Skeletal muscle cell (primary cell): Measurements from ENCODE around the gene HPS1.

Experiments used
- DNase-seq: peaks from one replicate; pipeline ENCODE4 v3.0.0-alpha.2; 2010; ENCODE audit warnings: low read depth
- H3K4me3 ChIP-seq: 2 replicates; pipeline ENCODE4 v1.5.1; 2011; ENCODE audit warnings: low read depth, mild to moderate bottlenecking, control low read depth, low read length, moderate library complexity

Gene HPS1

GRCh38 chr10:98417481-98417959 lies 29.2 kb downstream of the HPS1 start:
- H3K4me3 ChIP-seq, result no peak overlapping the region

DNA sequence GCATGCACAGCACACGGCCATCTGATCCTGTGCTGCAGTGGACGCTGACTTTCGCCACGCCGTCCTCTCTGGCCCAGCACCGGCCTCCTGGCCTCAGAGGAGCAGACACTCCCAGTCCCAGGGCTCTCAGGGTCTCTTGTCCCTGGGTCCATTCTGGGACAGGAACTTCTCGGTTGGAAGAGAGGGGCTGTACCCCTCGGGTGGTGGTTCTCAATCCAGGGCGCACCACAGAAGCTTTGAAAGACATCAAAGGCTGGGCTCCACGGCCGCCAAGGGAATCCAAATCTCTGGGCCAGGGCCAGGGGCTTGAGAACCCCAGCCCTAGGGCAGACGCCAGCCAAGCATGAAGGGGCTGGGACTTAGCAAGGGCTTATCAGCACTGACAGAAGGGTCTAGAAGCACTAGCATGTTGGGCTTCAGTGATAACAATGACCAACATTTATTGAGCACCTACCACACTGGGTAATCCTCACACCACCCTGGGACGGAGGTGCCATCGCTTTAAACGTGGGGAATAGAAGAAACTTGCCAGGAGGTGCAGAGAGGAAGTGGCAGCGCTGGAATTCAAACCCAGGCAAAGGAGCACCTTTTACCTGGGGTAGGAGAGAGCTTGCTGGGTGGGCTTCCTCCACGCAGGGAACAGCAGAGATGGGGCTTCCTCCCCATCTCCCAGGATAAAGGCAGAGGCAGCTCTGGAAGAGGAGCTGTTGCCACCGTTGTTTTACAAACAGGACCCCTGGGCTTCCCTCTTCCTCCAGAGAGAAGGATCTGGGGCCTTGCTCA lies 29.9 kb downstream of the HPS1 start:
- no peak for DNase-seq
- H3K4me3 ChIP-seq, result no peak overlapping the region

More at GRCh38 chr10:98417481-98417959, 29.2 kb downstream of the HPS1 start:
- DNase-seq, result no peak

DNA sequence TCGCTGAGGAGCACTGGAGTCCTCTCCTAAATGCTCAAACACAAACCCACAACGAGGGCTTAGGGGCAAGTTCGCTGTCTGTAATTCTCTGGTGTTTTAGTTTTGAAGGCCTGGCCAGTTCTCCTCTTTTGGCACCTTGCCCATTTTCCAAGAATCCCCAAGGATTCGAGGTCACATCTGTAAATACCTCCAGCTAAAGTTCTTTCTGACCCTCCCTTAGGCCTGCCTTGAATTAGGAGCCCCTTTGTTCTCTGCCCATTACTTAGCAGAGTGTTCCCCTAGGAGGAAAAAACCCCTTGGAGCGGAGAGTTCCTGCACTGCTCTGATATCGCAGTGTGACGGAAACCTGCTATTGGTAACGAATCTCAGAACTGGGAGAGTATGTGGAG lies 31.0 kb downstream of the HPS1 start:
- H3K4me3 ChIP-seq, result no peak overlapping the region
- no peak for DNase-seq

DNA sequence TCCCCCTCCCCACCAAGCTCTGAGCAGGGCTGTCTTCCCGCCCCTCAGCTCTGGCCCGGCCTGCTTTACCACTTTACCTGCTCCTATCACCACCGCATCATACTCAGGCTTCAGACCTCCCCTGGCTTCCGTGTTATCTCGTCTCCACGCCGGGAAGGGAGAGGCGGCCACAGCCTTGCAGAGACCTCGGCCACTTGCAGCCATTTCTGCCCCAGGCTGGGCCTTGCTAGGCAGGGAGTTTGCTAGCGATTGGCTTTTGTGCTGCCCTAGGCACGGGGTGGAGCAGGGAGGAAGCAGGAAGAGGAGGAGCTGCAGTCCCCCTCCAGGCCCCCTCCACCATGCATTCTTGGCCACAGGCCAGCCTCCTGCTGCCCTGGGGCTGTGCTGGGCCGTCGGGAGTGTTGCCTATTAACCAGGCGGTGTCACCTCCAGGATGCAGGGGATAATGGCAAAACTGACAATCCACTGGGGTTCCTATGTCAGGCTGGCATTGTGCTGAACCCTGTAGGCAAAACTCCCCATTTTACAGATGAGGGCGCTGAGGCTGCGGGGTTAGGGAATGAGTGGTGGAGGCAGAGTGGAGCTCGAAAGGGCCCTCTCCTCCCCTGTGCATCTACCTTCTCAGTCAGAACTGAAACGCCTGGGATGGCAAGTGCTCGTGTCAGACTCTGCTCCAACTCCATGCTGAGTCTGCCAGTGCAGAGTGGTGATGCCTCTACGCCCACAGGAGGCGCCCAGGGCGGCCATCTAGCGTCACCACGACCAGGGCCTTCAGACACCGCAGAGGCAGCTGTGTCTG lies 31.6 kb downstream of the HPS1 start, which contains the start of gene PYROXD2:
PYROXD2 (minus strand) TSS at position 251 of the 799 bp plus-strand sequence; CDS start at position 204, 47 bp downstream.
- peak within 1 kb of the TSS; percentile 63 for H3K4me3 ChIP-seq
- peak; percentile 68 for DNase-seq

DNA sequence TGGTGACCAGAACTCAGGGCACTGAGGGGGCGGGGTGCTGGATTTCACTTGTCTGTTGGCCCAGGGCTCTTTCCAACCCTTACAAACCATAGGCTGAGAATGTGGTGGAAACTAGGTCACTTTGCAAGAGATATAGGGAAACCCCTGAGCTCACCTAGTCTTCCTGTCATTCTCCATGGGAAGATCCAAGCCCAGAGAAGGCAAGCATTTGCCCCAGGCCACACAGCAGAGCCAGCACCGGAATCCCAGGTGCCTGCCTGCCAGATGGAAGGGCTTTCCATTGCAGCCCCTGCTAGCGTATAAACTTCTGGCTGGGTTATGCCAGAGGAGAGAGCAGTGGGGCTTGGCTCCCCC lies 32.2 kb downstream of the HPS1 start:
- no peak for DNase-seq
- H3K4me3 ChIP-seq, result peak overlapping the region; percentile 63

GRCh38 chr10:98411768-98412167 lies 35.0 kb downstream of the HPS1 start:
- DNase-seq, result no peak
- H3K4me3 ChIP-seq, result no peak overlapping the region

DNA sequence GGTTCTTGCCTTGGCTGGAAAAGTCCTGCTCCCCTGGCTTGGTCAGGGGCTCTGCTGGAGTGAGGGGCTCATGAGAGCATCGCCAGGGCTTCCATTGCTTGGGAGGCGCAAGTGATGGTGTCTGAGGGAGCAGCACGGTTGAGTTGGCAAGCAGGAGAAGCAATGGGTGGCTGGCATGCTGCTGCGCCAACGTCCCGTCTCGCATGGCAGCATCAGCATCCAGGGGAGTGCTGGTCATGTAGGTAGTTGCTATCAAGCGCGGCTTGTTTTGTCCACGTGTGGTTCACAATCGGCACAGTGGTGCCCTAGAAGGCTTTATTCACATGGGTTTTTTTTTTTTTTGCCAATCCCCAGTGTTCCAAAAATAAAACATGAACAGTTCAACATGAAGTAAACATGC lies 35.6 kb downstream of the HPS1 start:
- H3K4me3 ChIP-seq, result no peak overlapping the region

DNA sequence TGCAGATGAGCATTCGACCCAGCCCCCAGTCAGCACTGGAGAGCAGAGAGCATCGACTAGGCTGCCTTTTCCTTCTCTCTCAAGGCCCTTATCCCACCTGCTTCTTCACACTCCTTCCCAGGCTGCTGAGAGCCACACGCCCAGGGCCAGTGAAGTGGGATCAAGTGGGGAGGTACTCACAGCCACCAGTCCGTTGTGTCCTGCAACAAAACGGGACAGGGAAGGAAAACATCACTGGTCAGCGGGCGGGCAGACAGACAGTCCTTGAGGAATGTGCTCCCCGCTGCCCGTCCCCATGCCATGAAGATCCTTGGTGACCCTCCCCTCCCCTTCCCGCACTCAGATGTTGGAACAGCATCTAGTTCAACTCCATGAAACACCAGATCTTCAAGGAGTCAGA lies 36.0 kb downstream of the HPS1 start:
- no peak overlapping the region for H3K4me3 ChIP-seq
- DNase-seq, result no peak

More for the DNA sequence above, 35.6 kb downstream of the HPS1 start:
- DNase-seq, result no peak

- DNase-seq, result no peak
- no peak overlapping the region for H3K4me3 ChIP-seq
These were observed 36.5 kb downstream of the HPS1 start for GRCh38 chr10:98410135-98410743.

- H3K4me3 ChIP-seq, result no peak overlapping the region
- no peak for DNase-seq
These were observed 37.9 kb downstream of the HPS1 start for GRCh38 chr10:98408799-98409198.

GRCh38 chr10:98407744-98408241 lies 38.9 kb downstream of the HPS1 start:
- H3K4me3 ChIP-seq, result no peak overlapping the region
- DNase-seq, result no peak

GRCh38 chr10:98407017-98407743 lies 39.6 kb downstream of the HPS1 start:
- no peak for DNase-seq
- H3K4me3 ChIP-seq, result no peak overlapping the region

DNA sequence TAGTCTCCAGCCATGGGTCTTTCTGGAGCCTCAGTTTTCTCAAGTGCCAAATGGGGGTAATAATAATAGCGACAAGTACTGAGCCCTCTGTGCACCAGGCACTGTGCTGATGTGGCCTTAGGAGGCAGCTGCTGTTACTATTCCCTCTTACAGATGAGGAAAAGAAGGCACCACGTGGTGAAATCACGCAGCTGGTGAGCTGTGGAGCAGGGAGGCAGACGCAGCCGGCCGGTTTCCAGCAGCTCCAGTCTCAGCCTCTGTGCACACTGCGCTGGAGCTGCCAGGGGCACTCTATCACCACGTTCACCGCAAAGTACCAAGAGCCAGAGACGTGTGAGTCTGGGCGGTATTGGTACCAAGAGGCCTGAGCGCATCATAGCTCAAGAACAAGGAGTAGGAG lies 41.3 kb downstream of the HPS1 start:
- no peak for DNase-seq
- no peak overlapping the region for H3K4me3 ChIP-seq

DNA sequence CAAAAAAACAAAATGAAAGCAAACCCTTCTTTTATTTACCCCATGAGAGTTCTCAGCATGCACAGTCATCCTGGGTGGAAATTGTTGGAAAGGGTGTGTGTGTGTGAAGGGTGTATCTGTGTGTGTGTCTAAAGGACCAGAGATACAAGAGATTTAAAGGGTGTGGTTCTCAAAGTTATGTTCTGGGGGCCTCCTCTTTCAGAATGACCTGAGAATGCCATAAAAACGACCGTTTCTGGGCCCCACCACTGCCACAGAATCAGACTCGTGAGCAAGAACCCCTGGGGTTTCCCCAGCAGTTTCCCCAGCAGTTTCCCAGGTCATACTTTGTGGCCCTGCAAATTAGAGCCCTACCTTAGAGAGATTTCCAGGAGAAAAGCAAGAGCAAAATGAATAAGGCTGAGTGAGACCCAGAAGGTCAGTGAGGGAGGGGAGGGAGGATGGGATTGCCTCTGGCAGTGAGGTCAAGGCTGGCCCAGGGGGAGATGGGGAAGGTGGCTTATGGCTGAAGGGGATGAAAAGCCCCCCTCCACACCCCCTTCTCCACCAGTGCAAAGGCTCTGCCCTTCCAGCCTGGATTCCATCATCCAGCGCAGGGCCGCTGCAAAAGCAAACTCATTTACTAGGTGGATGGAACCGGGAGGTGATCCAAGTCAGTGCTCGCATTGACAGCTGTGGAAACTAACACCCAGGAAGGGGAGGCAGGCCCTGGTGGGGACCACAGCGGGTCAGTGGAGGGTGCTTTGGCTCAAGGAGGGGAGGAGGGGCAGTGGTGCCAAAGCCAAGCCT lies 42.0 kb downstream of the HPS1 start:
- peak; percentile 65 for DNase-seq
- H3K4me3 ChIP-seq, result no peak overlapping the region

DNA sequence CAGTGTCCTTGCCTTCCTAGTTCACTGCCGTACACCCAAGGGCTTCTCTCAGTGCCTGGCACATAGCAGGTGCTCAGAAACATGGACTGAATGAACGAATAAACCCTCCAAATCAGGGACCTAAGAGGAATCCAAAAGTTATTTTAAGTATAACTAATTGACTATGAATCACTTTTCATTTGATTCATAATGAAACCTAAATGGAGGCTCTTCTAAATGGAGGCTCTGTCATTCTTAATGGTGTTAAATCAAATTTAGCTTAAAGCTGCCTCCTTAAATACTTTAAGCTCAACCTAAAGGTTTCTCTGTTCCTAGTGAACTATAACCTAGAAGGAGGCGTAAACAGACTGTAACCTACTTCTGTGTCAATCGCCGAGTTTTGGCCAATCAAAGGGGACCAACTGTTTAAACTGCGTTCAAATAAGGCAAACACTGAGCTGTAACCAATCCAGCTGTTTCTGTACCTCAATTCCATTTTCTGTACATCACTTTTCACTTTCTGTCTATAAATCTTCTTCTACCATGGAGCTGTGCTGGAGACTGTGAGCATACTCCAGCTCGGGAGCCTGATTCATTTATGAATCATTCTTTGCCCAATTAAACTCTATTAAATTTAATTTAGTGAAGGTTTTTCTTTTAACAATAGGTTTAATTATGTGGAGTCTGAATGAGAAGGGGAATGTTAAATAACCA lies 42.8 kb downstream of the HPS1 start:
- DNase-seq, result peak; percentile 43
- no peak overlapping the region for H3K4me3 ChIP-seq

GRCh38 chr10:98402931-98403718 lies 43.6 kb downstream of the HPS1 start:
- no peak overlapping the region for H3K4me3 ChIP-seq

DNA sequence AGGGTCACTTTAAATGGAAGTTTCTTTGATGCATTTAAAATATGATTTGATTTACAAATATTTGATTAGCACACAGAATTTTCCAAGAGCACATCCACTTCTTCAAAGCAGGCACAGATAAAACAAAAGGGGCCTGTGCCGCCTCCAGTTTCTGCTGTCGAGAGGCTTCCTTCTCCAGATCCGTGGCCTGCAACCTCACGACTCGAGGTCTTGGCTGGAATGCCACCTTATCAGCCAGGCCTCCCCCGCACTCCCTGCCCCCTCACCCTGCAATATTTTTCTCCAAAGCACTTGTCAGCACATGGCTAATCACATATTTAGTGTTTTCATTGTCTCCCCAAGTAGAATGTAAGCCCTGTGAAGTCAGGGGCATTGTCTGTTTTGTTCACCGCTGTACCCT lies 44.3 kb downstream of the HPS1 start:
- H3K4me3 ChIP-seq, result no peak overlapping the region
- DNase-seq, result no peak

More at GRCh38 chr10:98402931-98403718, 43.6 kb downstream of the HPS1 start:
- no peak for DNase-seq
